Upper lobe of left lung (tissue), 4 donors: ENCODE results near the gene NBPF1.
"Not testable (repeated sequence)": the region's sequence is repeated elsewhere in the genome, so short reads cannot be mapped to it uniquely, and the experiment has no call there.

Experiments used
- EP300 ChIP-seq, 4 donors: sonication (generic); formaldehyde crosslinking; IDR thresholded peaks; one replicate each; pipeline ENCODE4 v1.5.1; 2017; ENCODE audit warnings: antibody characterized with exemption in 4 of 4, control low read depth in 2 of 4
- TF ChIP-seq, protein P1 (sequence below), 6 experiments: fragments of 450-650 bp in 4 of 6; fragments of 200-600 bp in 2 of 6; sonication (generic) in 2 of 6; IDR thresholded peaks; one replicate each; pipeline ENCODE4 v1.5.1; 2016 to 2019; ENCODE audit warnings: antibody characterized with exemption in 6 of 6

DNA sequence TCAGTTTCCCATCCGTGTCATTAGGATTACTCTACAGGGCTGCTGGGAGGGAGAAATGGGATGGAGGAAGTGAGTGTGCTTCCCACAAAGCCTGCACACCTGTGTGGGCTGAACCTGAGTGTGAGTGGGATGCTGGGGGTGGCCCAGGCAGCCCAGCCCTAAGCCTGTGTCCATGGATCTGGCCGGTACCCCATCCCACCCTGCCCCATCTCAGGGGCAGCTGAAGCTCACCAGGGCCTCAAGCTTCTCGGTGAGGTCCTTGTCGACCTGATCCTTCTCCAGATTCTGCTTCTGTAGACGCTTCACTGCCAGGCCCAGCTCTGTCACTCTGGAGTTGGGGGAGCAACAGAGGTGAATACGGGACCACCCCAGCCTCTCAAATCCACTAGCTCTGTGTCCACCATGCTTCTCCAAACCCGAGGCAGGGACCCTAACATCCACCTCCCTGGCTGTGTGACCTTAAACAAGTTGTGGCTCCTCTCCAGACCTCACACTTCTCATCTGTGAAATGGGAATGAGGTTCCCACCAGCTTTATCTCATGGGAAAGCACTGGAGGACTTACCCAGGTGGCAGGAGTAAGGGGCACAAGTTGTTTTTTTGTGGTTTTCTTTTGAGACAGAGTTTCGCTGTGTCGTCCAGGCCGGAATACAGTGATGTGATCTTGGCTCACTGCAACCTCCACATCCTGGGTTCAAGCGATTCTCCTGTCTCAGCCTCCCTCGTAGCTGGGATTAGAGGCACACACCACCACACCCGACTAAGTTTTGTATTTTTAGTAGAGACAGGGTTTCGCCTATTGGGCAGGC, 18.9 kb upstream of the NBPF1 start:
- not testable (repeated sequence) for TF ChIP-seq EP300 (IDR thresholded peaks at IDR 0.05)
- TF ChIP-seq, protein P1, sequence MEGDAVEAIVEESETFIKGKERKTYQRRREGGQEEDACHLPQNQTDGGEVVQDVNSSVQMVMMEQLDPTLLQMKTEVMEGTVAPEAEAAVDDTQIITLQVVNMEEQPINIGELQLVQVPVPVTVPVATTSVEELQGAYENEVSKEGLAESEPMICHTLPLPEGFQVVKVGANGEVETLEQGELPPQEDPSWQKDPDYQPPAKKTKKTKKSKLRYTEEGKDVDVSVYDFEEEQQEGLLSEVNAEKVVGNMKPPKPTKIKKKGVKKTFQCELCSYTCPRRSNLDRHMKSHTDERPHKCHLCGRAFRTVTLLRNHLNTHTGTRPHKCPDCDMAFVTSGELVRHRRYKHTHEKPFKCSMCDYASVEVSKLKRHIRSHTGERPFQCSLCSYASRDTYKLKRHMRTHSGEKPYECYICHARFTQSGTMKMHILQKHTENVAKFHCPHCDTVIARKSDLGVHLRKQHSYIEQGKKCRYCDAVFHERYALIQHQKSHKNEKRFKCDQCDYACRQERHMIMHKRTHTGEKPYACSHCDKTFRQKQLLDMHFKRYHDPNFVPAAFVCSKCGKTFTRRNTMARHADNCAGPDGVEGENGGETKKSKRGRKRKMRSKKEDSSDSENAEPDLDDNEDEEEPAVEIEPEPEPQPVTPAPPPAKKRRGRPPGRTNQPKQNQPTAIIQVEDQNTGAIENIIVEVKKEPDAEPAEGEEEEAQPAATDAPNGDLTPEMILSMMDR (IDR thresholded peaks at IDR 0.05) = not testable (repeated sequence)
